Lower leg skin (tissue), 4 donors: ENCODE measurements around the gene CD302. TPM values are rescaled to one million over a fixed set of nuclear protein-coding genes. Genes with fewer than 3 reads are reported as not detected.
"Not testable (repeated sequence)": the region's sequence is repeated elsewhere in the genome, so short reads cannot be mapped to it uniquely, and the experiment has no call there.

Experiments used
- DNase-seq, 2 donors: peaks; one replicate each; pipeline ENCODE4 v3.0.0-alpha.2; 2019; ENCODE audit warnings: low spot score in 2 of 2
- H3K4me3 ChIP-seq: fragments of 200-600 bp; sonication (generic); 2 replicates; pipeline ENCODE4 v1.5.1; 2017; ENCODE audit warnings: mild to moderate bottlenecking, low read depth; ENCODE audit not compliant: poor library complexity, severe bottlenecking
- CTCF ChIP-seq, 3 donors: fragments of 450-650 bp; IDR thresholded peaks; one replicate each; pipeline ENCODE4 v1.5.1; 2016; ENCODE audit warnings: antibody characterized with exemption in 3 of 3, mild to moderate bottlenecking in 3 of 3, moderate library complexity in 2 of 3
- POLR2A ChIP-seq, 2 donors: fragments of 450-650 bp; IDR thresholded peaks; one replicate each; pipeline ENCODE4 v1.6.1; 2016 to 2017; ENCODE audit warnings: antibody characterized with exemption in 2 of 2, mild to moderate bottlenecking in 1 of 2, moderate library complexity in 1 of 2
- WGBS, 2 donors: methylation state at CpG; one replicate each; pipeline ENCODE4 v1.1.5; 2018; 5-methylcytosine and 5-hydroxymethylcytosine counted together
- intact Hi-C: fragments of 100-400 bp; cut with DNase I; formaldehyde crosslinking; loops from one replicate; pipeline ENCODE4 v1.15.0; 2023; ENCODE audit warnings: low total_unique reads
- total RNA-seq, 4 donors: library from RNA; depleted of rRNA; stranded (reverse); fragments of >200 nt; gene quantifications; one replicate each; pipeline ENCODE4 v1.1.0, GENCODE V29; 2016

Gene CD302
- total RNA-seq, 4 donors from 2014 or later: 10.2 to 24.8 (median 18.8) TPM

GRCh38 chr2:159736048-159736447, 62.0 kb downstream of the CD302 start:
- intact Hi-C loops: no loop called here
- no peak overlapping the region for H3K4me3 ChIP-seq
- WGBS, 2 donors: 65 to 84% methylated on average over 3 of the region's 3 CpGs
- TF ChIP-seq CTCF (IDR thresholded peaks at IDR 0.05): no peak
- no peak for TF ChIP-seq POLR2A (IDR thresholded peaks at IDR 0.05)
- no peak for DNase-seq

- TF ChIP-seq CTCF (IDR thresholded peaks at IDR 0.05): no peak
- no peak for TF ChIP-seq POLR2A (IDR thresholded peaks at IDR 0.05)
- H3K4me3 ChIP-seq: no peak overlapping the region
- 33 to 57% methylated on average over 1 of the region's 1 CpG for WGBS, 2 donors
- intact Hi-C loops: no loop called here
- no peak for DNase-seq
Observed at GRCh38 chr2:159735648-159736047, 62.4 kb downstream of the CD302 start.

- intact Hi-C loops: loop anchor here (5.0 kb wide), 1 partner anchor 551 kb away; no protein-coding TSS in a partner anchor
- no peak for DNase-seq
- TF ChIP-seq POLR2A (IDR thresholded peaks at IDR 0.05) (no peak), CTCF (IDR thresholded peaks at IDR 0.05) (no peak)
- no peak overlapping the region for H3K4me3 ChIP-seq
- 84 to 86% methylated on average over 3 of the region's 3 CpGs for WGBS, 2 donors
Observed at GRCh38 chr2:159728629-159729028, 69.4 kb downstream of the CD302 start.

GRCh38 chr2:159725713-159726112, 72.3 kb downstream of the CD302 start:
- no peak for TF ChIP-seq CTCF (IDR thresholded peaks at IDR 0.05)
- TF ChIP-seq POLR2A (IDR thresholded peaks at IDR 0.05): no peak
- intact Hi-C loops: loop anchor here (5.0 kb wide), 1 partner anchor 548 kb away; no protein-coding TSS in a partner anchor
- DNase-seq: no peak
- 94 to 99% methylated on average over 3 of the region's 3 CpGs for WGBS, 2 donors
- no peak overlapping the region for H3K4me3 ChIP-seq

- 83 to 91% methylated on average over 6 of the region's 6 CpGs for WGBS, 2 donors
- intact Hi-C loops: loop anchor here (5.0 kb wide), 1 partner anchor 548 kb away; no protein-coding TSS in a partner anchor
- DNase-seq, H3K4me3 ChIP-seq: not testable (repeated sequence)
Observed at GRCh38 chr2:159724795-159725572, 73.0 kb downstream of the CD302 start.

- H3K4me3 ChIP-seq: no peak overlapping the region
- no peak for DNase-seq
- intact Hi-C loops: no loop called here
- WGBS, 2 donors: 82 to 88% methylated on average over 2 of the region's 2 CpGs
- no peak for TF ChIP-seq CTCF (IDR thresholded peaks at IDR 0.05)
- TF ChIP-seq POLR2A (IDR thresholded peaks at IDR 0.05): no peak
Observed at GRCh38 chr2:159722580-159722979, 75.4 kb downstream of the CD302 start.
